NCI-H187 (cell line): ENCODE data around the gene VWA5B2.

Experiments used
- DNase-seq, 2 experiments: peaks; one replicate each; lab custom pipeline; 2025; lab: John Stamatoyannopoulos, UW

VWA5B2 gene

DNA sequence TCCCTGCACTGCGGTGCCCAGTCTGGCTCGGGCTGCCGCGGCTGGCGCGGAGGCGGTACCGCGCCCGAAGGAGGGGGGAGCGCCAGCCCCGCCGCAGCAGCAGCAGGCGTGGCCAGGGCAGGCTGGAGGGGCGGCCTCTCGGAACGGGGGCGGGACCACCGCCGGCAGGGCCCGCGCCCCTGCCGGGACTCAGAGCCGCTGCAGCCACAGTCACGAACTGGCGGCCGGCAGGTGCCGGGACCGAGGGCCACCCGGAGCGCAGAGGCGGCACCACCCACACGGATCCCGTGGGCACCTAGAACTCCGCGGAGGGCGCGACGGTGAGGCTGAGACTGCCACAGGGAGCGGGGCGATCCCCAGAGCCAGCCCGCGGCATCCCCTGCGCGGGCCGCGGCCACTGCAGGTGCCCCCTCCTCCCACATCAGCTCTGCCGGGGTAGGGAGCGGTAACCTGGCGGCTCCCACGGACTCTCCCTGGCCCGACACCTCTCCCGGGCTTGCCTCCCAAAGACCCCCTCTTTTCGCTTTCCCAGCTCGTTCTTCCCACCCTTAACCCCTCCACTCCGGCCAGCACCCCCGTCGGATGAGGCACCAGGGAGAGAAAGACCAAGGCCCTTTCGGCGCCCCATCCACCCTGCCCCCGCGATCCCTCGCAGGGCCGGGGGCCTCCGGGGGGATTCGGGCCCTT, at the start of gene VWA5B2:
TSS of gene VWA5B2 (plus strand) at position 192 of the 687 bp plus-strand sequence. CDS start 944 bp downstream, outside the sequence.
- DNase-seq = peak in 1 of 2 experiments; percentile 39

DNA sequence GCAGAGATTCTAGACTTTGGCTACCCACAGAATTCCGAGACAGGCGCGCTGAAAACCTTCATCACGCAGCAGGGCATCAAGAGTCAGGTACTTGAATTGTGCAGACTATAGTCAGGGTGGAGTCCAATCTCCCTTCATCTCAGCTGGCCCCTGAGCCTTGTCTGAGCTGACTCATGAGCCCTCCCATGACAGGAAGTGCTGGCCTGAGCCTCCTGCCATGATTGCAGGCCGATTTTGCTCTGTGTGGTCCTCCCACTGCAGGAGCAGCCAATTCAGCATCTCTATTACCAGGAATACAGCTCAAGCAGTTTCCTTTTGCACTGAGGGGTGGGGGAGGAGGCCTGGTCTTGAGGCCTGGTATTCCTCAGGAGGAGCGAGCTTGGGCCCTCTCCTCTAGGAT, 49.2 kb upstream of the VWA5B2 start:
- DNase-seq = no peak

DNA sequence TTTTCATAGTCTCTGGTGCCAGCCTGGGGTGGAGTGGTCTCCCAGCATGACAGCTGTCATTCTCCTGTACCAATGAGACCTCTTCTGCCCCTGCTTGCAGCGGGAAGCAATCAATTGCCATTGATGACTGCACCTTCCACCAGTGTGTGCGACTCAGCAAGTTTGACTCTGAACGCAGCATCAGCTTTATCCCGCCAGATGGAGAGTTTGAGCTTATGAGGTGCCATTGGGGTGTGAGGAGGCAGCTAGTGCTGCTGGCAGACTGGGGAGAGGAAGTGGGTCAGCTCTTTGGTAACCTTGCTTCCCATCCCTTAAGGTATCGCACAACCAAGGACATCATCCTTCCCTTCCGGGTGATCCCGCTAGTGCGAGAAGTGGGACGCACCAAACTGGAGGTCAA, 47.8 kb upstream of the VWA5B2 start:
- no peak for DNase-seq

DNA sequence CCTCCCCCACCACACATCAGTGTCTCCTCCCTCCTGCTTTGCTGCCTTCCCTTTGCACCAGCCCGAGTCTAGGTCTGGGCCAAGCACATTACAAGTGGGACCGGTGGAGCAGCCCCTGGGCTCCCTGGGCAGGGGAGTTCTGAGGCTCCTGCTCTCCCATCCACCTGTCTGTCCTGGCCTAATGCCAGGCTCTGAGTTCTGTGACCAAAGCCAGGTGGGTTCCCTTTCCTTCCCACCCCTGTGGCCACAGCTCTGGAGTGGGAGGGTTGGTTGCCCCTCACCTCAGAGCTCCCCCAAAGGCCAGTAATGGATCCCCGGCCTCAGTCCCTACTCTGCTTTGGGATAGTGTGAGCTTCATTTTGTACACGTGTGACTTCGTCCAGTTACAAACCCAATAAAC, 45.7 kb upstream of the VWA5B2 start:
- DNase-seq = no peak

DNA sequence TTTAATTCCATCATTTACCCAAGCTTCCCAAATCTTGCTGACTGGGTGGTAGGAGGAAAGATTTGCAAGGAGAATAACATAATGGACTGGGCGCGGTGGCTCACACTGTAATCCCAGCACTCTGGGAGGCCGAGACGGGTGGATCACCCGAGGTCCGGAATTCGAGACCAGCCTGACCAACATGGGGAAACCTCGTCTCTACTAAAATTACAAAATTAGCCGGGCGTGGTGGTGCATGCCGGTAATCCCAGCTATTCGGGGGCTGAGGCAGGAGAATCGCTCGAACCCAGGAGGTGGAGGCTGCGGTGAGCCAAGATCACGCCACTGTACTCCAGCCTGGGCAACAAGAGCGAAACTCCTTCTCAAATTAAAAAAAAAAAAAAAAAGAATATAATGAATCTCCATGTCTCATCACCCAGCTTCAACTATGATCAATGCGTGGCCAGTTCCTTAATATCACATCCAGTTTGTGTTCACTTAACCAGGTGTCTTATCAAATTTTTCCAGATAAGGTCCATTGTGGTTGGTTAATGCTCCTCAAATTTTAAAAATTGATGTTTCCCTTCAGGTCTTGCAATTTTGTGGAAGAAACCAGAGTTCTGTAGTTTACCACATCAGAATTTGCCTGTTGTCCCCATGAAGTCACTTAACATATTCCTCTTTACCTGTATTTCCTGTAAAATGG, 44.7 kb upstream of the VWA5B2 start:
- no peak for DNase-seq

DNA sequence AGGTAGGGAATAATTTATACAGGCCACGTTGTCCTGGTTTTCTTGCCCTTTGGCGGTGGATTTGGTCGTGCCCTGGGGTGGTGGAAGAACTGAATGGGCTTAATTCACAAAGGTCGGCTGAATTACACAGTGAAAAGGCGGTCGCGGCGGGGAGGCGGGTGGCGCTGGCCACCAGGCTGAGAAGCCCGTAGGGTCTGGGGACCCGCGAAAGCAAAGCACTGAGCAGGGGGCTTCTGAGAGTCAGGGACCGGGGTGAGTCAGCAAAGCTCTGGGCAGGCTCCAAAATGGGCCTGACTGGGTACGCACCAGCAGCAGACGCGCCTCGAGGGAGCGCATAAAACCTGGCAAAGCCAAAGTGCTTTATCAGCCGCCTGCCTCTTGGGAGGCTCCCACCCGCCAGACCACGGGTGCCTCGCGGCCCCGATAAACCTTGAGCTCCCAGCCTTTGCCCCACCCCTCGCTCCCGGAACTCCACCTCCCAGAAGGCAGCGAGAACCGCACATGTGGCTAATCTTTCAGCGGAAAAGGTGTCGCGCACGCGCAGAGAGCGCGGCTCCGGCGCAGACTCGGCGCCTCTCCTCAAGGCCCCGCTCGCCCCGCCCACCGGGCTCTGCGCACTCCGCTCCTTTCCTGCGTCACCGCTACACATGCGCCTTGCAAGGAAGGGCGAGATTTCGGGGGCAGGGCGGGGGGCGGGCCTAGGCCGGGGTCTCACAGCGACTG, 43.8 kb upstream of the VWA5B2 start:
- DNase-seq = peak; percentile 96 to 98

DNA sequence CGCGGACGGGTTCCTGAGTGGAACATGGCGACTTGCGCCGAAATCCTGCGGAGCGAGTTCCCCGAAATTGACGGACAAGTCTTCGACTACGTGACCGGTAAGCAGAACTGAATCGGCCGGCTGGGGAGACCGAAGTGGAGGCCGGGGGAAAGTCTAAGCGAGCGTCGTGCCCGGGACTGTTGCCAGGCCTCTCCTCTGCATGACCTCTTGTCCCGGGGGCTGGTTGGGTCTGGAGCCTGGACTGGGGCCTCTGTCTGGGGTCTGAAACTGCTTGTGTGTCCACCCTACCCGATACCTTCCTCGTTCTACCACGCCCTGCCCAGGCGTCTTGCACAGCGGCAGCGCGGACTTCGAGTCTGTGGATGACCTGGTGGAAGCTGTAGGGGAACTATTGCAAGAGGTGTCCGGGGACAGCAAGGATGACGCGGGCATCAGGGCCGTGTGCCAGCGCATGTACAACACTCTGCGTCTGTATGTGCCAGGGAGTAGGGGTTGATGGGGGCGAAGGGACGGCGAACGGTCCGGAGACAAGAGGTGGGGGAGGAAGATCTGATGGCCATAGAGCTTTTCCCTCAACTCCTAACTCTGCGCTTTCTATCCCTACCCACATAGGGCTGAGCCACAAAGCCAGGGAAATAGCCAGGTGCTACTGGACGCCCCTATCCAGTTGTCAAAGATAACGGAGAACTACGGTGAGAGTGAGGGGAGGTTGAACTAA, 43.0 kb upstream of the VWA5B2 start, which contains the start of gene ABCF3:
TSS of gene ABCF3 (plus strand) at position 16 of the 718 bp plus-strand sequence. CDS start at position 25, 9 bp downstream.
- DNase-seq = no peak

DNA sequence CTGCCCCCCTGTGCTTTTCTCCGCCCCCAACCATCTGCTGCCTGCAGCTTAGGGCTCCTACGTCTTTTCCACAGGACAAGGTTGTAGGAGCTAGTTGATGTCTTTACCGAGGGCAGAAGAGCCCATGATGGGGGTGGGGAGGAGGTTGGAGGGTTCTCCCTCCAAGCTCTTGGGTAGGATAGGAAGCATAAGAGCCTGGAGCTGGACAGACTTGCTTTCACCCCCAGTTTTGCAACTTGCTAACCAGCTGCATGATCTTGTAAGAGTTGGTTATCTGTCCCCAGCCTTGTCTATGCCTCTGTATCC, 42.5 kb upstream of the VWA5B2 start:
- no peak for DNase-seq

DNA sequence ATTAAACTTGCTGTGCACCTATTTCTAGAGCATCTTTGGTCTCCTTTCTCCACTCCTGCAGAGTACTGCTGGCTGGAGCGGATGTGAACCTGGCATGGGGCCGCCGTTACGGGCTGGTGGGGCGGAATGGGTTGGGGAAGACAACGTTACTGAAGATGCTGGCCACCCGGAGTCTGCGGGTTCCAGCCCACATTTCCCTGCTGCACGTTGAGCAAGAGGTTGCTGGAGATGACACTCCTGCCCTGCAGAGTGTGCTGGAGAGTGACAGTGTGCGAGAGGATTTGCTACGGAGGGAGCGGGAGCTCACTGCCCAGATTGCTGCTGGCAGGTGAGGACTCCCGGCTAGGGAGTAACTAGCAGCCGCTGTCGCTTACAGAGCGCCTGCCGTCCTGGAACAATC, 41.3 kb upstream of the VWA5B2 start:
- no peak for DNase-seq

DNA sequence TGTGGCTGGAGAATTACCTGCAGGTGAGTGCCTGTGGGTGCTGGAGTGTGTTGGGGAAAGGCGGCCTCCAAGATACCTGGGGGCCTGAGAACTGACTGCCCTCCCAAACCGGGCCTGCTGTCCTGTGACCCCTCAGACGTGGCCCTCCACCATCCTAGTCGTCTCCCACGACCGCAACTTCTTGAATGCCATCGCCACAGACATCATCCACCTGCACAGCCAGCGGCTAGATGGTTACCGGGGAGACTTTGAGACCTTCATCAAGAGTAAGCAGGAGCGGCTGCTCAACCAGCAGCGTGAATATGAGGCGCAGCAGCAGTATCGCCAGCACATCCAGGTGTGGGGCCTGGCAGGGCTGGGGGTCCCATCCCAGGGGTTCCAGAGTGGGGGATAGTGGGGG, 40.0 kb upstream of the VWA5B2 start:
- DNase-seq = no peak

DNA sequence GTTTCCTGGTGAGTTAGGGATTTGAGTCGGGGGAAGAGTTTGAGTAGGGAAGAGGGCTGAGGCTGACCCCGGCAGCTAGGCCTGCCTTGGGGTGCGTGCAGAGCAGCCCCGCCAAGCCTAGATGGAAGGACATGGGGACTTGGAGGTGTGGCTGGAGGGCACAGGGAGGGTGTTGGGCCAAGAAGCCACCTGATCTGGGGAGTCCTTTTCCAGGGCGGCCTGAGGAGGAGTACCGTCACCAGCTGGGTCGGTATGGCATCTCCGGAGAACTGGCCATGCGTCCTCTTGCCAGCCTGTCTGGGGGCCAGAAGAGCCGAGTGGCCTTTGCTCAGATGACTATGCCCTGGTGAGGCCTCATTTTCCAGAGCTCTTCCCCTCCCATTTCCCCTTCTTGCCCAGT, 36.5 kb upstream of the VWA5B2 start:
- DNase-seq = no peak

DNA sequence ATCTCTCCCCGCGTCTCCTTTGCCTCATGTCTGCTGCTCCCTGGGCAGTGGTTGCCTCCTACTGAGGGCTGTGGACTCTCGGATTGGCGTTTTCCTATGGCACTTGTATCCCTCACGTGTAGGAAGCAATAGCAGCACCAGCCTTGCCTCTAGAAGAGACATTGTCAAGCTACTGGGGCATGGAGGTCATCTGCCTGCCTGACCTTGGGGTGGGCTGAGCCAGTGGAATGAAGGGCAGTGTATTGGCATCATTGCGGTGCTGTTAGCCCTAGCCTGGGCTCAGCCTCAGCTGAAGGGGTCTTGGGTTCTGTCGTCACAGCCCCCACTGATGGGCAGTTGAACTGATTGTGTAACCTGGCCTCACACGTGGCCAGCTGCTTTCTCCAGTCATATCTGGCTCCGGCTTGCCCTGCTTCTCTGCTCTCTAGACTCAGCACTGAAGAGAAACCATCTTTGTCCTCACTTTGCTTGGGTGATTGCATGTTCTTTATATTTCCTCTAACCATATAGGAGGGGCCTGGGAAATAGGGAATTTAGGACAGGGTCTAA, 35.3 kb upstream of the VWA5B2 start:
- no peak for DNase-seq

DNA sequence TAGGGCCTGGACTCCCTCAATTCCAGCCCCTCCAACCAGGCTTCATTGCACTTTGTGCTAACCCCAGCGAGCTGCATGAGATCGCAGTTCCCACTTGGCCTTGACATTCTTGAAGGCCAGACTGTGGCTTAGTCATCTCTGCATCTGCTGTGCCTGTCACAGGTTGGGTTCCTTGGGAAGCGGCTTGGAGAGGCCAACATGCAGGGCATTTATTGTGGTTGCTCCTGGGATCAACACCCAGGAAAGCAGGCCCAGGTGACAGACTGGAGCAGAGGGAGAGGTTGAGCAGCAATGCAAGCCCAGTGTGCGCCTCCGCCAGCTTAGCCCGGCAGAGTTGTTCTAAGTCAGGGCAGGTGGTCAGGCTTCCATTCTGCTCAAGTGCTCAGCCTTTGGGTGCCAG, 32.8 kb upstream of the VWA5B2 start:
- no peak for DNase-seq

DNA sequence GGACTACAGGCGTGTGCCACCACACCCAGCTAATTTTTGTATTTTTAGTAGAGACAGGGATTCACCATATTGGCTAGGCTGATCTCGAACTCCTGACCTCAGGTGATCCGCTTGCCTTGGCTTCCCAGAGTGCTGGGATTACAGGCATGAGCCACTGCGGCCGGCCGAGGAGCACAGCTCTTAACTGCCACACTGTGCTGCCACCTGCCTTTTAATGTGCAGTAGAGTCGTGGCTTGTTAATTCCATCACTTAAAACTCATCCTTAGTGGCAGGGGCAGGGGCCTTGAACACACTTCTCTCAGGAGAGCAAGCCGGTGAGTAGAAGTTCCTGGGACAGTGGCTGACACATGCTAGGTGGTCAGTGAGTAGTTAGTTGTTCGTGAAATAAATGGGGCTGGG, 30.9 kb upstream of the VWA5B2 start:
- DNase-seq = no peak

DNA sequence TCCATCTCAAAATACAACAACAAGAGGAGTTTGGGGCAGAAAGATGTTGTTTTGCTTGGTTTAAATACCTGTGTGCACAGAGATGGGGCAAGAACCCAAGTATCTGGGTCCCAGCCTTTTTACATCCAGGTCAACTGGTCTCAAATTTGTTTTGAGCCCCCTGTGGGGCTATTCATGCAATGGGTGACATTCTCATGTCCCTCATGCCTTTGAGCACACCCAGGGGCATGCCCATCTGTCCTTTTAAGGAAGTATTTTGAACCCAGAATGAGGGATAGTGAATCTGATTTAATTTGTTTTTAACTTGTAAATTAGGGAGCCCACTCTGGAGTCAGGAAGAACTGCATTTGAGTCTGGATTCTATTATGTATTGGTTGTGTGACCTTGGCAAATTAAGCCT, 28.6 kb upstream of the VWA5B2 start:
- no peak for DNase-seq

DNA sequence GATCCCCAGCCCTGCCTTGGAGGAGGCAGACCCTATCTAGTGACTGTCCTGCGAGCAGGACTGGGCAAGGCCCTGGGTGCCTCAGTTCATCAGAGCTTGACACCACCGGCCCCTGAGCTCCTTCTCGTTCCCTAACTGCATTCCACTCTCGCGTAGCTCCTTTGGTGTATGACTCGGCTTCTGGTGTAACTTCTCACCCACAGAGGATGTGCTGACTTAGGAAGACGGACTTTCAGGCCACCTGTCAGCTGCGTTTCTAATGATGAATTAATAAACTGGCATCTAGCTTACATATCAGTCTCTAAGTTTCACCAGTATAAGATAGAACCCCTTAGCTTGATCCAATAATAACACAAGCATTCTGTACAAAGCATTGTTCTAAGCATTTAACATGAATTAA, 25.9 kb upstream of the VWA5B2 start:
- no peak for DNase-seq

DNA sequence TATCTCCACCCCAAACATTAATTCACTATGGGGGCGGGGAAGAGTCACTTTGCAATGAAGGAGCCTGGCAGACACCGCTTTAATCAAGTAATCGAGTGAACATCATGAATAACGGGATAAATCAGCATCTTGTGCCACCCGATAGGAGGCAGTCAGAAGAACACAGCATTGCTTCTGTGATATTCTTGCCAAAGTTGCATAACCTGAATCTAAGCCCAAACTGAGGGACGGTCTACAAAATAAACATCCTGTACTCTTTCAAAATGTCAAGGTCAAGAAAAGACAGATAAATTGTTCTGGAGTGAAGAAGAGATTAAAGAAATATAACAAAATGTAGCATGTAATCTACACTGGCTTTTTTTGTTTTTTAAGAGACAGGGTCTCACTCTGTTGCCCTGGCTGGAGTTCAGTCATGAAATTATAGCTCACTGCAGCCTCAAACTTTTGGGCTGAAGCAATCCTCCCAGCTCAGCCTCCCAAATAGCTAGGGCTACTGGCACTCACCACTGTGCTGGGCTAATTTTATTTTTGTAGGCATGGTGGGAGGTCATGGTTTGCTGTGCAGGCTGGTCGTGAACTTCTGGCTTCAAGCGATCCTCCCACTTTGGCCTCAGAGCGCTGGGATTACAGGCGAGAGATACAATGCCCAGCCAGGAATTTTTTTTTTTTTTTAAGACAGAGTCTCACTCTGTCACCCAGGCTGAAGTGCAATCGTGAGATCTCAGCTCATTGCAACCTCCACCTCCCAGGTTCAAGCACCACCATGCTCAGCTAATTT, 20.1 kb upstream of the VWA5B2 start:
- no peak for DNase-seq

DNA sequence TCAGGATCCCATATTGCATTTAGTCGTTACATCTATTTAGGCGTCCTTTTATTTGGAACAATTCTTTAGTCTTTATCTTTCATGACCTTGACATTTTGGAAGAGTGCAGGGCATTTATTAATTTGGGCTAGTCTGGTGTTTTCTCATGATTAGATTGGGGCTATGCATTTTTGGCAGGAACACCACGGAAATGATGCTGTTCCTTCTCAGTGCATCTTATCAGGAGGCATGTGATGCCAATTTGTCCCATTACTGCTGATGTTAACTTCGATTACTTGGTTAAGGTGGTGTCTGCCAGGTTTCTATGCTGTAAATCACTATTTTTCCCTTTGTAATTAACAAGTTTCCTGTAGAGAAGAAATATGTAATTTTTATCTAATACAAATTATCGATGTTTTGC, 18.1 kb upstream of the VWA5B2 start:
- DNase-seq = no peak

DNA sequence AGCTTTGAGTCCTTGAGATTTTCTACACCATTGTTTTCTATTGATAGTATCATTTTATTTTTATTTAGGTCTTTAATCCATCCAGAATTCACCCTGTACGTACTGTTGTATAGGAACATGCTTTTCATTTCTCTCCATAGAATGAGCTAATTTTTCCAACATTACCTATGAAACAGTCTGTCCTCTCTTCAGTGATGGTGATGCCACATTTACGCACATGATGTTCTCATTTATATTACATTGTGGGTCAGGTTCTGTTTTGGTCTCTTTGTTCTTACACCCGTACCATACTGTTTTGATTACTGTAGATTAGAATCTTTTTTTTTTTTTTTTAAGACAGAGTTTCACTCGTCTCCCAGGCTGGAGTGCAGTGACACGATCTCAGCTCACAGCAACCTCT, 17.7 kb upstream of the VWA5B2 start:
- no peak for DNase-seq

DNA sequence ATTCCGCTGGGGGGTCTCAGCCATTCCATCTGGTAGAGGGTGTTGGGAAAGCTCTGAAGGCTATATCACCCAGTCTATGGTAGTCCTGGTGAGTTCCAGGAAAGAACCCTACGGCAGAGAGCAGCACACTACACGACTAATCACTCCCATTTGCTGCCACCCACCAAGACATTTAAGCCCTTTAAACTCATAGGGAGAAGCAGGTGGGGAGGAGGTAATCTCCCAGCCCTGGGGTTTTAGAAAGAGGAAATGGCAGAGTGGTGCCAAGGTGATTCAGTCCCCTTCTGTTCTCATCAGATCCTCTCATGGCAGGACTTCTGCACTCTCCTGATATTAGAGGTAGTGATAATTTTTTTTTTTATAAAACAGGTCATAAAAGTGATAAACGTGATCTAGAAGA, 10.6 kb upstream of the VWA5B2 start:
- DNase-seq = no peak

DNA sequence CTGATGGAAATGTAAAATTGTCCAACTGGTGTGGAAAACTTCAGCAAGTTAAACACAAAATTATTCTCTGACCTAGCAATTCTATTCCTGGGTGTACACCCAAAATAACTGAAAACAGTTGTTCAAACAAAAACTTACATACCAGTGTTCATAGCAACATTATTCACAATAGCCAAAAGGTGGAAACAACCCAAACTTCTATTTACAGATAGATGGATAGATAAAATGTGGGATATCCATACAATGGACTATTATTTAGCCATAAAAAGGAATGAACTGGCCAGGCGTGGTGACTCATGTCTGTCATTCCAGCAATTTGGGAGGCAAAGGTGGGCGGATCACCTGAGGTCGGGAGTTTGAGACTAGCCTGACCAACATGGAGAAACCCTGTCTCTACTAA, 6.9 kb upstream of the VWA5B2 start:
- no peak for DNase-seq

DNA sequence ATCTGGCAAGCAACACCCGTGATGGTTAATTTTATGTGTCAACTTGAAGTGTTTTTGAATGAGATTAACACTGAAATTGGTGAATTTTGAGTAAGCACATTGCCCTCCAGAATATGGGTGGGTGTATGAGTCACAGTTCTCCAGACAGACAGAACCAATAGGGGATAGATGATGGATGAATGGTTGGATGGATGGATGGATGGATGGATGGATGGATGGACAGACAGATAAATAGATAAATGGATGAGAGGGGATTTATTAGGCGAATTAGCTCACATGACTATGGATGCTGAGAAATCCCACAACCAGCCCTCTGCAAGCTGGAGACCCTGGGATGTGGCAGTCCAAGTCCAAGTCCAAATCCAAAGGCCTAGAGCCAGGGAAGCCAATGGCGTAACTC, 5.4 kb upstream of the VWA5B2 start:
- no peak for DNase-seq
